ENCODE data around the gene LTBP1.

DNA sequence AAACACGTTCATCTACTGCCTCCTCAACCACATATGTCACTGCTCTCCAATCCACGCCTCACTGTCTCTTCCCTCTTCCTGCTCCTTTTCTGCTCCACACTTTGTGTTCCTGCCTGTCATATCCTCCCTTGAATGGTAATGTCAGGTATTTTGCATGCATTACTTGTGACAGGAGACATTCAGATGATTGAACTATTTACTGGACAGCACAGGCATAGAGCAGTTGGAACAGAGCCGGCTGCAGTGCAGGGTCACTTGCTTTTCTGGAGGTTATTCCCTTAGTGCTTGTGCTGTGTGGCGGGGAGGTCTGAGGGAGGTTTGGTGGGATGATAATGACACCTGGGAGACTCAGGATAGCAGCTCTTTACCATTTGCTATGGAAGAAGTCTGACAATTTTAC is 93.8 kb downstream of the LTBP1 start:
- TF ChIP-seq, protein P1, sequence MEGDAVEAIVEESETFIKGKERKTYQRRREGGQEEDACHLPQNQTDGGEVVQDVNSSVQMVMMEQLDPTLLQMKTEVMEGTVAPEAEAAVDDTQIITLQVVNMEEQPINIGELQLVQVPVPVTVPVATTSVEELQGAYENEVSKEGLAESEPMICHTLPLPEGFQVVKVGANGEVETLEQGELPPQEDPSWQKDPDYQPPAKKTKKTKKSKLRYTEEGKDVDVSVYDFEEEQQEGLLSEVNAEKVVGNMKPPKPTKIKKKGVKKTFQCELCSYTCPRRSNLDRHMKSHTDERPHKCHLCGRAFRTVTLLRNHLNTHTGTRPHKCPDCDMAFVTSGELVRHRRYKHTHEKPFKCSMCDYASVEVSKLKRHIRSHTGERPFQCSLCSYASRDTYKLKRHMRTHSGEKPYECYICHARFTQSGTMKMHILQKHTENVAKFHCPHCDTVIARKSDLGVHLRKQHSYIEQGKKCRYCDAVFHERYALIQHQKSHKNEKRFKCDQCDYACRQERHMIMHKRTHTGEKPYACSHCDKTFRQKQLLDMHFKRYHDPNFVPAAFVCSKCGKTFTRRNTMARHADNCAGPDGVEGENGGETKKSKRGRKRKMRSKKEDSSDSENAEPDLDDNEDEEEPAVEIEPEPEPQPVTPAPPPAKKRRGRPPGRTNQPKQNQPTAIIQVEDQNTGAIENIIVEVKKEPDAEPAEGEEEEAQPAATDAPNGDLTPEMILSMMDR (conservative IDR thresholded peaks at IDR 0.05 in 1 of 2, IDR thresholded peaks at IDR 0.05 in 1 of 2; ENCODE audit: extremely low read depth in 1 of 2, insufficient read depth in 1 of 2, low read depth in 1 of 2, low read length in 2 of 2), result no peak
- TF ChIP-seq EZH2 (IDR thresholded peaks at IDR 0.05; ENCODE audit: borderline replicate concordance, low read length), result no peak
